HG03520 (cell line): ENCODE results near the gene VPS50.

Experiments
- ATAC-seq: cut with Tn5 transposase; IDR thresholded peaks from one replicate; pipeline ENCODE4 v1.9.1; 2021; ENCODE audit warnings: mild to moderate bottlenecking, moderate library complexity; ENCODE audit not compliant: unreplicated experiment

VPS50 gene, protein sequence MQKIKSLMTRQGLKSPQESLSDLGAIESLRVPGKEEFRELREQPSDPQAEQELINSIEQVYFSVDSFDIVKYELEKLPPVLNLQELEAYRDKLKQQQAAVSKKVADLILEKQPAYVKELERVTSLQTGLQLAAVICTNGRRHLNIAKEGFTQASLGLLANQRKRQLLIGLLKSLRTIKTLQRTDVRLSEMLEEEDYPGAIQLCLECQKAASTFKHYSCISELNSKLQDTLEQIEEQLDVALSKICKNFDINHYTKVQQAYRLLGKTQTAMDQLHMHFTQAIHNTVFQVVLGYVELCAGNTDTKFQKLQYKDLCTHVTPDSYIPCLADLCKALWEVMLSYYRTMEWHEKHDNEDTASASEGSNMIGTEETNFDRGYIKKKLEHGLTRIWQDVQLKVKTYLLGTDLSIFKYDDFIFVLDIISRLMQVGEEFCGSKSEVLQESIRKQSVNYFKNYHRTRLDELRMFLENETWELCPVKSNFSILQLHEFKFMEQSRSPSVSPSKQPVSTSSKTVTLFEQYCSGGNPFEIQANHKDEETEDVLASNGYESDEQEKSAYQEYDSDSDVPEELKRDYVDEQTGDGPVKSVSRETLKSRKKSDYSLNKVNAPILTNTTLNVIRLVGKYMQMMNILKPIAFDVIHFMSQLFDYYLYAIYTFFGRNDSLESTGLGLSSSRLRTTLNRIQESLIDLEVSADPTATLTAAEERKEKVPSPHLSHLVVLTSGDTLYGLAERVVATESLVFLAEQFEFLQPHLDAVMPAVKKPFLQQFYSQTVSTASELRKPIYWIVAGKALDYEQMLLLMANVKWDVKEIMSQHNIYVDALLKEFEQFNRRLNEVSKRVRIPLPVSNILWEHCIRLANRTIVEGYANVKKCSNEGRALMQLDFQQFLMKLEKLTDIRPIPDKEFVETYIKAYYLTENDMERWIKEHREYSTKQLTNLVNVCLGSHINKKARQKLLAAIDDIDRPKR

DNA sequence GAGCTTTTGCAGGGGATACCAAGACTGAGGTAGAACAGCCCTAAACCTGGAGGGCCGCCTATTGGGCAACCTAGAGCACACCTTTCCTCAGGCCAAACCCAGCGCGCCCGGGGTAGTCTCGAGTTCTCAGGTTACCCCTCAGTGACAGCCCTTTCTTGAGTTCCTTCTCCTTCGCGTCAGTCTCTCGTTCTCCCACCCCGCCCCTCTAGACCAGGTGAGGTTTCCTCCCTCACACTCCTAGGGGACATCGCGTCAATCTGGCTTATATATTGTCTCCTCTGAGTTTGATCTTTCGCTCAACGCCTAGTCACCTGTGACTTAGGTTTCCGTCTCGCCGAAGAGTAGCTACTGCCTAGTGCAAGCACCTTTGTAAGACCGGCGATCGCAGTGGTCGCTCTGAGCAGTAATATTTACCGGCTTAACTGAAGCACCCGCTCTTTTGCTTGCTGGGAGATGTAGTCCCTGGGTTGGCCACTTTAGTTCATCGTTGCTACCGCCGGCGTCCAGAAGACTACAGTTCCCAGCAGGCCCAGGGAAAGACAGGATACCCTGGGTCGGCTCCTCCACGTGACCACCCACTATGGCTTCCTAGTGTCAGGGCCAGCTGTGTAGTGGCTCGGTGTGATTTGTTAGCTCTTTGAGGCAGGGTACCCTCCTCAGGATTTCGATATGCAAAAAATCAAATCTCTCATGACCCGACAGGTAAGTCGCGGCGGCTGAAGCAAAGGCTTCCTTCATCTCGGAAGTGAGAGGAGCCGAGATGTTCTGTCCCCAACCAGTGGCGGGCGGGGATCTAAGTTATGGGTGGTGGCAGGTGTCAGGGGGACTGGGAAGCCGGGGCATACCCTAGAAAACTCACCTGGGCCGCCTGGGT lies at the start of gene VPS50:
VPS50 (plus strand) TSS at position 568 of the 874 bp plus-strand sequence; CDS start at position 670, 102 bp downstream.
- ATAC-seq, result peak; percentile 99

DNA sequence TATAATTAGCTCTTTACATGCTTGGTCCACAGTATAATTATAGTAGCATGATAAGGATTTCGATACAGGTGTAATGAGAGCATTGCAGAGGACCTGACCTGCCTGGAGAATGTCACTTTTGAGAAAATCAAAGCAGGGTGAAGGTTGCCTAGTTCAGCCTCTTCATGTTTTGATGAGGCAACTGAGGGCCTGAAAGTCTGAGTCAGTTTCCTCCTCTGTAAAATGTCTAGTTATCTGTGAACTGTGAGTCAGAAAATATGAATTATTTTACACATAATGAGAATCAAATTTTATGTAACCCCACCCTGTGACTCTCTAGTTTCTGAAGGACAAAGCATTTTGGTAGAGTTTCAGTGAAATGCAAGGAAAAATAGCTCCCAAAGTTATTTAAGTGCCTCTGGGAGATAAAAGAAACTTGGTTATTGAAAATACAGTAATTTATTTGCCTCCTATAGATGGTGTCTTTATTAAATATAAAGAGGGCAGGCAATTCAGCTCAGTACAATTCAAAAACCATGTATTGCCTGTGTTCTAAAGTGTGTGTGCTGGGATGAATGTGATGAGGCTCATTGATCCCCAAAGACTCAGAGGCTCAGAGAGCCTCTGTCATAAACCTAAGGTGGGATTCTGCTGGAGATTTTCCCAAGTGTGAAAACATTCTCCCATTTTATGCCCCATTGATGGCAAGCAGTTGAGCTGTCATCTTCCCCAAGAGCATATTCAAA lies 46.7 kb upstream of the VPS50 start:
- no peak for ATAC-seq

DNA sequence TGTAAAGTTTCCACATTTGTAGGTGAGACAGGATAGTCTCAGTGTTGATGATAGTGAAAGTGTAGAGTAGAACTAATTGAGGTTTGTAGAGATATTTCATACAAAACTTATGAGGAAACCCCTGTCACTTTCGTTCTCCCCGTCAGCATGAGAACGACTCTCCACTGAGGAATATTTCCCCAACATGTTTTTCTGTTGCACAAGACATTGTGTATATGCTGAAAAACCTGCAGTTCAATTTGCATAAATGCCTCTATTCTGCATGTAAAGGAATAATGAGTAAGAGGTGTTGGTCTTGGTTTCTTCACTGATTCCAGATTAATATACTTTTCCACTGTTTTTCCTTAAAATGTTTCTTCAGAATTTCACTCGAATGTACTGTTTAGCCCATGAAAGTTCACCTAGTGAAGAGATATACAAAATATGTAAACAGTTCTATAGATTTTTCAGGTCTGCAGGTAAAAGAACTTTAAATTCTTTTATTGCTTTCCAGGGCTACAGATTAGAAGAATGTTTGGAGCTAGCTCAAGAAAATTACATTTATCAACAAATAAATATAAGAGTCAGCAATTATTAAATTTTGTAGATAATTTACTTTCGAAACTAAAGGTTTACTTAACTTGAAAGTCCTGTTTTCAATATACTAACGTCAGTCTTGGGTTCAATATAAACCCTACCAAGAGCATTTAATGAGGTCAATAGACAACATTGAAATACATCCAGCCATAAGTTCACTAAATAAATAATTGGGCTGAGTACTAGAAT lies 43.1 kb upstream of the VPS50 start:
- ATAC-seq, result no peak

DNA sequence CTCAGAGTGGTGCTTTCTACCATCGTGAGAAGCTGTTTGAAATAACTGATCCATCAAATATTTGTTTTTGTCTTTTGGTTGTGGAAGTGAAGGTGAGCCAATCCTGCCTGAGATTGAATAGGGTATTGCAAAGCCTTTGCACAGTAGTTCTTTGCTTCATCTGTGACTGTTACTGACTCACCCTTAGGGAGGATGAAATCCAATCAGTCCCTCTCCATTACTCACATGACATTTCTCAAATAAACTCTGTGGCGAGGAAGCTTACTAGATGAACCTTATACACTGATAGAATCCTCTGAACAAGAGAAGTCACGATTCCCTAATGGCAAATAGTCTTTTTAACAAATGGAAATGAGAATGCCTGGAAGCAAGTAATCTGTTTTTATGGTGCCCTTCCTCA lies 37.8 kb upstream of the VPS50 start:
- ATAC-seq, result no peak

DNA sequence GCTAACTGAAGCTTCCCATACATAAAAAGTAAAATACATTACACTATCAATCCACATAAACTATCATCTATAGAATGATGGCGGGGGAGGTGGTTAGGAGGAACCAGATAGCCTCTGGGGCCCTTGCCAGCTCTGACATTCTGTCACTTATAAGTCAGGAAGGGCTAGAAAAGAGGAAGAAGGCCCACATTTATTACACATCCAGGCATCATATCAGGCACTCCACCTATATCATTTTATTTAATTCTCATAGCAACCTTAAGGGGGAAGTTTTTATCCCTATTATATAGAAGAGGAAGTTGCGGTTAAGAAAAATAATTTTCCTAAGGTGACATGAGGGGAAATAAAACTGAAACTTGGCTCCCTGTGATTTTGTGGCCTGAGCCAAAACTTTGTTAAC lies 35.8 kb upstream of the VPS50 start:
- no peak for ATAC-seq

DNA sequence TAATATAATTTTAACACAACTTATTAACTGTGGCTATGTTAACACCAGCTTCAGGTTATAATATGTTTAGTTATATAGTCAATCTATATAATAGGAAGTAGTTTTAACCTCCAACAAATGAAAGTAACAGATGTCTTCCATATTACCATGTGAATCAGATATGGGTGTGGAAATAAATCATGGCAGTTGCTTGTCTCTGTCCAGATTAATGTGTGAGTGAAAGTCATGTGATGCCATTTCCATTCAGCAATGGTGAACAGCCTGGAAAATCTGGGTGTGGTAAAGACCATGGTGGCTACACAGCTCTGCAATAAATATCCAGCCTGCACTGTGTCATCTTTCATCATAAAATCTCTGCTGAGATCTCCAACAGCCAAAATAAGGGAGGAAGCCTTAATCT lies 33.7 kb upstream of the VPS50 start:
- no peak for ATAC-seq

DNA sequence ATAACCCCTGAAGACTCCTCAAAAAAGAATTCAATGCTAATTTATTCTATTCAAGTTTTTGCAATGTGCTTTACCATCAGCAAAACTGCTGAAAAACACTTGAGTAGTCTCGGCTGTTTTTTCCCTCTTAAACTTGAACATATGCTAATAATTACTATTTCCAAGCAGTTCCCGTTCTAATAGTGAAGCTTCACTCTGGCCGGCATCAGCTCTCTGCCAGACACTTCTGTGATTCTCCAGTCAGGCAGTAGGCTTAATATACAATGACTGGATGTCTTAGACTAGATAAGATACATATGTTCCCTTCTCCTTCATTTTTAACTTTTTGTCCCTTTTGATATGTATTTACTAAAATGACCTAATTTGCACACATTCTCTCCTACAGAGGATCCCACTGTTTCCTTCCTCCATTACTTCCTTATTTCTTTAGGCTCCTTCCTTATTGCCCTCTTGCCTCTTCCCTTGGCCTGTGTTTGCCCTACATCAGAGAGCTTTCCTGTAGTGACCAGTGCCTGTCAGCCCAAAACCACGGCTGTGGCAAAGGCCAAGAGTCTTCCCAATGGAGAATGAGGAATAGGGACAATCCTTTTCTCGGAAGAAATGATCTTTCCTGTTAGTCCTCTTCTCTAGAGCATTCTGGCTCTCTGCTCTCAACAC lies 29.4 kb upstream of the VPS50 start:
- ATAC-seq, result no peak

DNA sequence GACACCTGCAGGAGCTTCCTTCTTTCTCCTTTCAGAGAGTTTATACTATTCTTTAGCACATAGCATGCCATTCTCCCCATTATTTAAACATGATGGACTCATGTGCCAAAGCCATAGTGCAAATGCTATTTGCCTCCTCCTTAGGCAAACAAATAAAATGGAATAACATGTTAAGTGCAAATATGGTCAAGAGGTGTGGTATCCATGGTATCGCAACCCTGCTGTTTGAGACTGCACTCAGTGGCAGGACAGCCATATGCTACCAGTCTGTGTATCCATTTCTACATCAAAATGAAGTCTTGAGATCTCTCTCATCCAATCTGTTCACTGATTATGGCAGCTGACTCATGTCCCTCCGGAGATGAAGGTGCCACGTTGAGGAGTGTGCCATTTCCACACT lies 28.7 kb upstream of the VPS50 start:
- no peak for ATAC-seq

DNA sequence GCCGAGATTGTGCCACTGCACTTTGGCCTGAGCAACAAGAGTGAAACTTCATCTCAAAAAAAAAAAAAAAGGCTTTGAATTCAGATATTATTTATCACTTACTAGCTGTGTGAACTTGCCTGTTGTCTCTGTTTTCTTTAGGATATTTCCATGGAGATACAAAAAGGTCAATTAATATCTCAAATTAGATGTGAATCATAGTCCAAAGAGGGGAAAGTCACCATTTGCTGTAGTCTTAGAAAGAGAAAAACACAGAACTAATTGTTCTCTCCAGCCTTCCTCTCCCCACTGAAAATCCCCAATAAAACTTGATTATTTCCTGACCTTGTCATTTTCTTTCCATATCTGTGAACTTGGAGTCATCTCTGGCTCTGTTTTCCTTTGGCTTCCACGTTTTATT lies 27.1 kb upstream of the VPS50 start:
- ATAC-seq, result no peak

DNA sequence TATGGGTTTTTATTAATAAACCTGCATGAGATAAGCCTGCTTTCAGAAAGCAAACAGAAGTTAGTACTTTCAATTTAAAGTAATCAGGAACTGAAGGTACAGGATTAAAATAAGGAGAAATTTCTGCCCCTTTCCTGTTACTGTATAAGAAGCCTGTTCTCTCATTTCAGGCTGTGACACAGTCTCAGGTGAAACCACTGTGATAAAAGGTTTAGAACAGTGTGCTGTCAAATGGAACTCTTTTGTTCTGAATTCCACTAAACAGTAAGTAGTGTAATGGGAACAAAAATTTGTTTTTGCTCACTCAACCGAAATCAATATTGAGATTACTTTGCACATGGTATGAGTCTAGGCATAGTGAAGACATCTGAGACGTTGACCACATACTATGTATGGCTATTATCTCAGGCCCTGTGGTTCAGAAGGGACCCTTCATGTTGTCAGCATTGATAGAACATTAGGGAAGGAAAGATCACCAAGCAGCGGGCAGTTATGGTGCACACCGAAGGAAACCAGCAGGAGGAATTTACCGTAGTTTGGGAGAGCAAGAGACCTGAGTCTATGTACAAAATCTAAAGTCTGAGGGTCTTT lies 20.8 kb upstream of the VPS50 start:
- no peak for ATAC-seq

DNA sequence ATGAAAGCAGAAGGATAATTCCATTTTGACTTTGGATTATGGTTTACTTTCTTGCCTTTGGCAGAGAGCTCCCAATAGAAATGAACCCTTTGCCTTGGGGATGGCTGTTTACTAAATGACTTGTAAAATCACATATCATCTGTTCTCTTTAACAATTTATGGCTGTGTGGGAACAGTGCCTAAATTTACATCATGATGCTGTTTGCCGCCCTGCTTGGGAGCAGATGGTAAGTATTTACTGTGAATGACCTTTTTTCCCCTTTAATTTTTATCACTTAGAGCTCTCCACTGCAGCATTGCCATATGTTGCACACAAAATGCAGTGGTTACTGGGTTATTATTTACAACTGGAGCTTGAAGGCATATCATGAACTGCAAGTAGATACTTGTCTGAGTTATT lies 19.3 kb upstream of the VPS50 start:
- ATAC-seq, result no peak

DNA sequence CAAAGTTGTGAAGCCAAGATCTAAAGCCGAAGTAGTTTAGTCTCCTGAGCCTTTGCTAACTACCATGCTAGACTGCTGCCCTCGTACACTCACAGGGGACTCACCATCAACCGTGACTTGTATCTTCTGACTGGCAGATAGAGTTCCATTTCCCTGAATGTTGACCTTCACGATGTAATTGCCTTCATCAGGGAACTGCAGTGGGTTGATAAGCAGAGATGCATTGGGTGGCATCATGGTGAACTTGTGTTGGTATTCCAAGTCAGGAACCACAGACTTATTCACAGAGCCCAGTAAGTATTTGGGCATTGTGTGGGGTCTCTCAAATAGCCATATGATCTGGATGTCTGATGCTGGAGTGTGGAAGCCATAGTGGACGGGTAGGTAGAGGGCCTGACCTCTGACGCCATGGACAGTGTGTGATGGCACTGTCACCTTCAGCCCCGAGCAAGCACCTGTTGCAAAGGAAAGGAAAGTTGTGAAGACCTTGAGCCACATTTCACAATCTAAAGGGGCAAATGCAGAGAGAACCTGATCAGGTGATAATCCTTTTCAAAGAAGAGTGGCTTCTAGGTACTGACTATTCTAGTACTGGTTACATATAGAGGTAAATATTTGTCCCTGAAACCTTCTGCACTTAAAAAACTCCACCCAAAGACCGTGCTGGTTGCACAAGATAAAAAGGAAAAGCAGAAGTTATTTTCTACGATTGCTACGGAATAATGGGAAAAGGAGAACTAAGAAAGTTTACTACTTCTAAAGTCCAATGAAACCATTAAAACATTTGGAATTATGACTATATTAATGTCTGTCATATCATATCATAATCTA lies 13.0 kb upstream of the VPS50 start:
- no peak for ATAC-seq

DNA sequence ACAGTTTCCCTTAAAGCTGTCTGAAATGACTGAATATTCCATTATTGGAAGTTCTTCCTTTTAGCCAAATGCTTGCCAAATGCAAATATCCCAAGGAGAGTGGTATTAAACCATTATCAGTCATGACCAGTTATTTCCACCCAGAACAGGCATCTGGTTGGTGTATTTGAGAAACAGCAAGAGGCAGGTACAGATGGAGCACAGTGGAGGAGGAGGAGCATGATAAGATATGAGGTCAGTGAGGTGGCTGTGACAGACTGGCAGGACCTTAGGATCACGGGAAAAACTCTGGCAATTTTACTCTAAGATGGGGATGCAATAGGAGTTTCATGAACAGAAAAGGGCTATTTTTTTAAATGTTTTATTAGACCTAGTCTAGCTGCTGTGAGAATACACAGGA lies 12.3 kb upstream of the VPS50 start:
- ATAC-seq, result no peak

DNA sequence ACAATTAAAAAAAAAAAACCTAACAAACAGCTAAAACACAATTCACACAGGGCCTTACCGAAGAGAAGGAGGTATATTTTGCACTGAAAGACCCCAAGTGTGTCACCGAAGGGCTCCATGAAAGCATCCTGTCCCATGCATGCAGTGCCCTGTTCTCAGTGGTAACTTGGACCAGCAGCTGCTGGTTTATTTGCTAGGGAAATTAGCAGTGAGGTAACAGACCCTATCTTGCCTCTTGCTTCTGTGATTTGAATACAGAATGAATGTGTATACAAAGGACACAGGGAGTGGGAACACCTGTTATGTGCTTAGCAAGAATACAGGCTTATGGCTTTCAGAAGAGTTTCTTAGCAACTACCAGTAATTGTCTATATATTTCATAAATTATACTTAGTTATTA lies 5.9 kb upstream of the VPS50 start, which contains the start of gene HEPACAM2:
HEPACAM2 (minus strand) TSS at position 160 of the 400 bp plus-strand sequence.
- no peak for ATAC-seq

DNA sequence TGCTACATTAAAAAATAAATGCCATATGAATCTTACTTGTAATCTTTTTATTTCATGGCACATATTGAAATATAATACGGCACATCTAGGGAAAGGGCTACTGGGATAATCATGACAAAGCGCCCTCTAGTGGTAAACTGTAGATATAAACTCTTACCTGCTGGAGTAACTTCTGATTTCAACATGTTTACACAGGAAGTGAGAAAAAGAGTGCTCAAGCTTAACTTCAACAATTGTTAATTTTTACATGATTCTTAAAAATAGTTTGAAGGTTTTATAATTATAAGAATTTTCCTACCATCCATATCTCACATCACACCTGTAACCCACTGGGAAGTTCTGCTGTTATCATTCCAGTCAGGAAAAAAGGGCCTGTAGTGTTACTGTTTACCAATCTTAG lies 3.9 kb upstream of the VPS50 start:
- no peak for ATAC-seq

DNA sequence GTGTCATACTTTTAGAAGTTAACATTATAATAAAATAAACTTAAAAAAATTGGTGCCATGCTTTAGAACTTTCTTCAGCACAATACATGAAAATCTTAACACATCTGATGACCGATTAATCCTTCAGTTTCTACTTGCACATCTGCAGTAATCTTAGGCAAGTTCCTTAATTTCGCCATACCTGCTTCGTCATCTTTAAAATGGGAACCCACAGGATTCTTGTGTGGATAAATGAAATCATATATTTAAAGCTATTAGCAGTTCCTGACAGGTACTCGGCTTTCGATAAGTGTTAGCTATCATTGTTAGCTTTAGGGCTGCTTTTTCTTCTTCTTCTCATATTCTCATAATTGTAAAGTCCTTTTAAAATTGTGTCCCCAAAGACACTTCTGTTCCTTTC lies 907 bp upstream of the VPS50 start:
- ATAC-seq, result no peak

DNA sequence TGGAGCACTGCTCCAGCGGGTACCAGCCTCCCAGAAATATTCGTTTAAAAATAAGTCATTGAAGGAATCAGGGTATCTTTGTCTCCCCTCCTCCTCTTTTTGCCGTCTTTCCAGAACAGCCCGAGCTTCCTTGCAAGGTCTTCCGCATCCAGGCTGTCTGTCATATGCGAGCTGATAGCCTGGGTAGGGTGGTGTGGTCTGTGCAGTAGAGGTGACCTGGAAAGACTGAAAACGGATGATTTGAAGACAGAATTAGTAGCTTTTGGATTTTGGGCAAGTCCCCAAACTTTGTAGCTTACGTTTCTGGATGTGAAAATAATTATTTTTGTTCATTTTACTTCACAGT lies 480 bp downstream of the VPS50 start:
- no peak for ATAC-seq

DNA sequence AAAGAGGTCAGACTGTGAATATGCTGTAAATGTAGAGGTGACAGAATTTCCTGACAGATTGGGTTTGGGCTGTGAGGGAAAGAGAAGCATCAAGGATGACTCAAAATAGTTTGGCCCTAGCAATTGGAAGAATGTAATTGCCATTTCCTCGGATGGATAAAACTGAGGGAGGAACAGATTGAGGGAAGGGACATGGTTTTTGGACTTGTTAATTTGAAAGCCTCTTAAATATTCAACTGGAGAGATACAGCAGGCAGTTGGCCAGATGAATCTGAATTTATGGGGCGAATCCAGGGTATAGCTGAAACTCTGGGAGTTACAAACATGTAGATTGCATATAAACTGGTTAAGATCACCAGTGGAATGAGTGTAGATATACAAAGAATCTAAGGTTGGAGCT lies 3.4 kb downstream of the VPS50 start:
- no peak for ATAC-seq
